HepG2 (cell line): ENCODE measurements around the gene C2orf92. TPM values are rescaled to one million over a fixed set of nuclear protein-coding genes. Genes with fewer than 3 reads are reported as not detected.

Experiments
- ATAC-seq: fragments of 200-7000 bp; cut with Tn5 transposase; 3 replicates; pipeline ENCODE4 v1.9.1; 2020; ENCODE audit warnings: mild to moderate bottlenecking, moderate library complexity
- BruUV-seq: library from RNA; stranded (reverse); fragments of 400-500 nt; replicated peaks from 2 replicates; lab custom pipeline; 2021; lab: Mats Ljungman, UMichigan
- CTCF ChIA-PET: fragments of 300-600 bp; formaldehyde crosslinking; extraction: SDS; loops from one replicate; lab custom pipeline; 2021; ENCODE audit warnings: low total read pairs, inconsistent platforms, low intra/inter-chr PET ratio; lab: Yijun Ruan, JAX
- POLR2A ChIA-PET: fragments of 350-600 bp; sonication (Branson Sonifier 250); formaldehyde crosslinking; loops from one replicate; lab custom pipeline; 2020; ENCODE audit warnings: antibody characterized with exemption, inconsistent platforms; lab: Yijun Ruan, JAX
- DNase-seq: peaks from one replicate; pipeline ENCODE4 v3.0.0-alpha.2; 2015; ENCODE audit warnings: low spot score
- FAIRE-seq: peaks from 3 replicates; lab custom pipeline; 2011; peaks lifted over from hg19 to GRCh38; lab: Jason Lieb, UNC
- H2AFZ ChIP-seq: one replicate; pipeline ENCODE4 v1.6.1; 2011; ENCODE audit warnings: low read length, inconsistent platforms
- H3K27ac ChIP-seq: fragments of 300-600 bp; 3 replicates; pipeline ENCODE4 v1.8.0; 2011; ENCODE audit warnings: mixed run types, mild to moderate bottlenecking, mixed read lengths, low read length, inconsistent platforms; ENCODE audit not compliant: insufficient read depth; ENCODE audit errors: extremely low read length
- H3K27me3 ChIP-seq, 2 experiments: fragments of 200-600 bp in 1 of 2; 2 replicates in 1 of 2; 3 replicates in 1 of 2; pipeline versions ENCODE4 v1.6.0 to v1.8.0; 2011; ENCODE audit warnings: low read length in 2 of 2, mild to moderate bottlenecking in 2 of 2, moderate library complexity in 2 of 2, inconsistent platforms in 1 of 2; ENCODE audit not compliant: insufficient read depth in 2 of 2, control insufficient read depth in 1 of 2
- H3K36me3 ChIP-seq, 2 experiments: fragments of 200-600 bp in 1 of 2; replicated peaks in 1 of 2; 2 replicates in 1 of 2; 3 replicates in 1 of 2; pipeline versions ENCODE4 v1.5.1 to v1.8.0; 2011; ENCODE audit warnings: low read length in 2 of 2, inconsistent platforms in 1 of 2; ENCODE audit not compliant: insufficient read depth in 2 of 2, control insufficient read depth in 1 of 2
- H3K4me1 ChIP-seq: 2 replicates; pipeline ENCODE4 v1.5.1; 2012; ENCODE audit warnings: low read length, inconsistent platforms; ENCODE audit not compliant: insufficient read depth
- H3K4me2 ChIP-seq: 2 replicates; pipeline ENCODE4 v1.6.0; 2011; ENCODE audit warnings: low read depth, low read length, inconsistent platforms
- H3K4me3 ChIP-seq, 3 experiments: fragments of 200-600 bp in 1 of 3; sonication (generic), shearing (Covaris generic) in 1 of 3; replicated peaks in 1 of 3; 2 replicates each; pipeline ENCODE4 v1.5.1; 2011 to 2016; ENCODE audit warnings: low read length in 3 of 3, inconsistent platforms in 2 of 3, low read depth in 2 of 3, mild to moderate bottlenecking in 2 of 3, control low read depth in 1 of 3, mixed read lengths in 1 of 3; ENCODE audit not compliant: insufficient read depth in 1 of 3
- H3K79me2 ChIP-seq: one replicate; pipeline ENCODE4 v1.6.1; 2011; ENCODE audit warnings: low read length, inconsistent platforms; ENCODE audit not compliant: insufficient read depth
- H3K9ac ChIP-seq: 2 replicates; pipeline ENCODE4 v1.6.0; 2011; ENCODE audit warnings: mild to moderate bottlenecking, low read depth, low read length, inconsistent platforms; ENCODE audit not compliant: insufficient read depth
- H3K9me3 ChIP-seq: 2 replicates; pipeline ENCODE4 v1.5.1; 2012; ENCODE audit warnings: mild to moderate bottlenecking, low read length
- H4K20me1 ChIP-seq: 2 replicates; pipeline ENCODE4 v1.6.0; 2011; ENCODE audit warnings: inconsistent platforms, mild to moderate bottlenecking, low read length, moderate library complexity; ENCODE audit not compliant: insufficient read depth
- FOXA1 ChIP-seq, 2 experiments: fragments of 450-650 bp in 1 of 2; sonication (generic) in 1 of 2; formaldehyde crosslinking in 1 of 2; IDR thresholded peaks; 2 replicates each; pipeline versions ENCODE4 v1.4.0 to v1.6.1; 2016 to 2020; ENCODE audit warnings: missing genetic modification reagents in 1 of 2
- GABPB1 ChIP-seq: IDR thresholded peaks from 2 replicates; pipeline ENCODE4 v1.6.1; 2016; ENCODE audit warnings: mild to moderate bottlenecking, missing genetic modification reagents, moderate library complexity, missing compliant biosample characterization
- HNRNPH1 ChIP-seq: fragments of 200-400 bp; formaldehyde crosslinking; optimal IDR thresholded peaks from 2 replicates; pipeline ENCODE3; 2017; ENCODE audit warnings: mild to moderate bottlenecking, low read depth, low read length
- KDM5B ChIP-seq: sonication (generic); formaldehyde crosslinking; IDR thresholded peaks from 2 replicates; pipeline ENCODE4 v1.4.0; 2020; ENCODE audit warnings: missing genetic modification reagents, mild to moderate bottlenecking, borderline replicate concordance
- MEF2D ChIP-seq: sonication (generic); formaldehyde crosslinking; IDR thresholded peaks from 2 replicates; pipeline ENCODE4 v1.5.1; 2020; ENCODE audit warnings: mild to moderate bottlenecking, missing genetic modification reagents
- MXI1 ChIP-seq: IDR thresholded peaks from 3 replicates; pipeline ENCODE4 v1.6.1; 2012; ENCODE audit warnings: low read depth, low read length, inconsistent platforms, borderline replicate concordance
- ZNF547 ChIP-seq: sonication (generic); formaldehyde crosslinking; IDR thresholded peaks from 2 replicates; pipeline ENCODE4 v1.5.1; 2020; ENCODE audit warnings: mild to moderate bottlenecking, missing genetic modification reagents
- ZNF839 ChIP-seq: sonication (generic); formaldehyde crosslinking; IDR thresholded peaks from 2 replicates; pipeline ENCODE4 v1.4.0; 2020; ENCODE audit warnings: missing genetic modification reagents, mild to moderate bottlenecking, borderline replicate concordance
- WGBS: methylation state at CpG from one replicate; pipeline ENCODE4 v1.1.6; 2017; ENCODE audit warnings: low lambda C conversion rate; 5-methylcytosine and 5-hydroxymethylcytosine counted together
- in situ Hi-C: cut with HindIII; loops from 2 replicates; pipeline ENCODE4 v1.10.0; 2017; ENCODE audit warnings: low pct_unique_long_range_greater_than_20kb; ENCODE audit not compliant: extremely low pct_ligation_motif_present
- intact Hi-C: fragments of 100-400 bp; cut with micrococcal nuclease; formaldehyde crosslinking; loops from one replicate; pipeline ENCODE4 v1.10.0; 2022; ENCODE audit not compliant: unreplicated experiment
- polyA plus RNA-seq, 8 experiments: library from polyadenylated mRNA; depleted of rRNA in 3 of 8; stranded (reverse) in 7 of 8; unstranded in 1 of 8; fragments of >200 nt; fragmentation: Illumina TruSeq in 4 of 8; extraction: Trizol in 4 of 8; gene quantifications; 2 replicates each; pipeline versions ENCODE4 v1.2.1 to v1.2.3, GENCODE V29; 2011 to 2016; ENCODE audit warnings: low read depth in 4 of 8, missing spikeins in 1 of 8, mixed read lengths in 1 of 8; ENCODE audit not compliant: insufficient read depth in 1 of 8
- total RNA-seq, 5 experiments: library from RNA; depleted of rRNA; stranded (reverse); fragments of >200 nt; fragmentation: Illumina TruSeq; extraction: Trizol; gene quantifications; 2 replicates each; pipeline ENCODE4 v1.2.3, GENCODE V29; 2016; ENCODE audit warnings: low read depth in 1 of 5
- TF ChIP-seq, protein P1 (sequence below): sonication (generic); formaldehyde crosslinking; IDR thresholded peaks from 2 replicates; pipeline ENCODE4 v1.9.0; 2022; ENCODE audit warnings: missing genetic modification reagents, mild to moderate bottlenecking, borderline replicate concordance
- TF ChIP-seq, protein P2 (sequence below): sonication (generic); formaldehyde crosslinking; IDR thresholded peaks from 2 replicates; pipeline ENCODE4 v1.8.1; 2023; ENCODE audit warnings: mild to moderate bottlenecking, missing genetic modification reagents, borderline replicate concordance

Gene C2orf92
- total and polyA plus RNA-seq, 2 of the 13 experiments (the other 11 are each of a cell fraction or from before 2014, with no cell fraction given): 4.9 to 5.0 TPM

- peak overlapping the region in 2 of 3 experiments; percentile 87 to 96; a peak in 4 of 6 replicates for H3K4me3 ChIP-seq
- peaks cover 19 to 32% of the 10 kb centered on the region in 2 experiments for H3K36me3 ChIP-seq
- DNase-seq: no peak
- peak overlapping the region; percentile 92 for H3K4me2 ChIP-seq
- ATAC-seq: no peak
- H4K20me1 ChIP-seq: peaks cover 9% of the 10 kb centered on the region; the same call in 1 of the 2 replicates
- H3K9ac ChIP-seq: peak overlapping the region; percentile 87
- no peak for FAIRE-seq
- peak overlapping the region; percentile 90 for H3K27ac ChIP-seq
- WGBS: 93% methylated on average over 6 of the region's 6 CpGs
- H2AFZ ChIP-seq: no peak overlapping the region
- in situ Hi-C loops: loop anchor here (5.0 to 25.0 kb wide), 2 partner anchors 75 to 1600 kb away; partner anchors contain the start of gene ANKRD36B
- H3K9me3 ChIP-seq: no peaks in the 10 kb centered on the region
- POLR2A ChIA-PET: interaction anchor here (1.4 to 8.2 kb wide), 5 partner anchors 11 to 1594 kb away, joined by 4 to 298 read pairs (median 5); partner anchors contain the start of gene COX5B
- no peaks in the 10 kb centered on the region; a peak in 1 of 5 replicates for H3K27me3 ChIP-seq
- BruUV-seq: no TSS peak
- H3K79me2 ChIP-seq: peaks cover 20% of the 10 kb centered on the region
- CTCF ChIA-PET: no interaction called here
- TF ChIP-seq, protein P1, sequence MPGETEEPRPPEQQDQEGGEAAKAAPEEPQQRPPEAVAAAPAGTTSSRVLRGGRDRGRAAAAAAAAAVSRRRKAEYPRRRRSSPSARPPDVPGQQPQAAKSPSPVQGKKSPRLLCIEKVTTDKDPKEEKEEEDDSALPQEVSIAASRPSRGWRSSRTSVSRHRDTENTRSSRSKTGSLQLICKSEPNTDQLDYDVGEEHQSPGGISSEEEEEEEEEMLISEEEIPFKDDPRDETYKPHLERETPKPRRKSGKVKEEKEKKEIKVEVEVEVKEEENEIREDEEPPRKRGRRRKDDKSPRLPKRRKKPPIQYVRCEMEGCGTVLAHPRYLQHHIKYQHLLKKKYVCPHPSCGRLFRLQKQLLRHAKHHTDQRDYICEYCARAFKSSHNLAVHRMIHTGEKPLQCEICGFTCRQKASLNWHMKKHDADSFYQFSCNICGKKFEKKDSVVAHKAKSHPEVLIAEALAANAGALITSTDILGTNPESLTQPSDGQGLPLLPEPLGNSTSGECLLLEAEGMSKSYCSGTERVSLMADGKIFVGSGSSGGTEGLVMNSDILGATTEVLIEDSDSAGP (CRISPR knock-in tag): peak; percentile 5; the same call in 1 of the 2 replicates
- no peak for TF ChIP-seq ZNF547 (CRISPR knock-in tag)
- no peak for TF ChIP-seq MEF2D (CRISPR knock-in tag)
- intact Hi-C loops: loop anchor here (2.0 kb wide), 1 partner anchor 15 kb away; the partner anchor contains the start of gene COX5B
- H3K4me1 ChIP-seq: peaks cover 41% of the 10 kb centered on the region
Observed at GRCh38 chr2:97661927-97662326, 7.6 kb upstream of the C2orf92 start.

GRCh38 chr2:97662386-97662894, 7.1 kb upstream of the C2orf92 start:
- BruUV-seq: no TSS peak
- DNase-seq: no peak
- Histone ChIP-seq H3K36me3 (peaks cover 14 to 27% of the 10 kb centered on the region in 2 experiments), H3K27me3 (no peaks in the 10 kb centered on the region; a peak in 1 of 5 replicates), H3K9me3 (no peaks in the 10 kb centered on the region), H3K4me2 (peak overlapping the region; percentile 92), H3K4me1 (peaks cover 44% of the 10 kb centered on the region), H4K20me1 (peaks cover 9% of the 10 kb centered on the region; the same call in 1 of the 2 replicates), H3K9ac (peak overlapping the region; percentile 87), H3K4me3 (peak overlapping the region; percentile 80 to 96 (median 87)), H2AFZ (no peak overlapping the region), H3K79me2 (peaks cover 20% of the 10 kb centered on the region), H3K27ac (peak overlapping the region; percentile 90)
- in situ Hi-C loops (loop anchor here (5.0 to 25.0 kb wide), 2 partner anchors 75 to 1600 kb away; partner anchors contain the start of gene ANKRD36B), intact Hi-C loops (loop anchor here (2.0 kb wide), 1 partner anchor 16 kb away; the partner anchor contains the start of gene COX5B)
- no peak for ATAC-seq
- no peak for FAIRE-seq
- ChIA-PET CTCF (no interaction called here), POLR2A (interaction anchor here (1.1 to 8.2 kb wide), 6 partner anchors 11 to 1595 kb away, joined by 3 to 298 read pairs (median 4); partner anchors contain the start of gene COX5B)
- WGBS: 35% methylated on average over 12 of the region's 12 CpGs
- TF ChIP-seq FOXA1 (IDR thresholded peaks at IDR 0.05) (no peak), FOXA1 (CRISPR knock-in tag; IDR thresholded peaks at IDR 0.05) (no peak), HNRNPH1 (no peak), ZNF839 (CRISPR knock-in tag) (0 out of 2 replicates have a peak, but pooled peaks have one; percentile 7), MXI1 (no peak), KDM5B (0 out of 2 replicates have a peak, but pooled peaks have one; percentile 34), GABPB1 (no peak)
- TF ChIP-seq, protein P2, sequence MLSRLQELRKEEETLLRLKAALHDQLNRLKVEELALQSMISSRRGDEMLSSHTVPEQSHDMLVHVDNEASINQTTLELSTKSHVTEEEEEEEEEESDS (CRISPR knock-in tag): 0 out of 2 replicates have a peak, but pooled peaks have one; percentile 31
